HepG2 (cell line): ENCODE results near the gene PREX1. TPM values are rescaled to one million over a fixed set of nuclear protein-coding genes. Genes with fewer than 3 reads are reported as not detected.

Experiments
- FIP1L1 ChIP-seq: fragments of 200-400 bp; formaldehyde crosslinking; IDR thresholded peaks from 2 replicates; pipeline ENCODE4 v1.6.1; 2018; ENCODE audit warnings: low read depth, mild to moderate bottlenecking, low read length, moderate library complexity, borderline replicate concordance; ENCODE audit not compliant: insufficient read depth
- RERE ChIP-seq: IDR thresholded peaks from 2 replicates; pipeline ENCODE4 v1.6.1; 2016; ENCODE audit warnings: low read depth, missing genetic modification reagents, missing compliant biosample characterization
- STAT6 ChIP-seq: sonication (generic); formaldehyde crosslinking; IDR thresholded peaks from 2 replicates; pipeline ENCODE4 v1.4.0; 2020; ENCODE audit warnings: missing genetic modification reagents, mild to moderate bottlenecking, borderline replicate concordance
- TOE1 ChIP-seq: sonication (generic); formaldehyde crosslinking; IDR thresholded peaks from 2 replicates; pipeline ENCODE4 v1.4.0; 2020; ENCODE audit warnings: mild to moderate bottlenecking, missing genetic modification reagents
- ZFP82 ChIP-seq: sonication (generic); formaldehyde crosslinking; IDR thresholded peaks from 2 replicates; pipeline ENCODE4 v1.5.1; 2020; ENCODE audit warnings: mild to moderate bottlenecking, missing genetic modification reagents, borderline replicate concordance
- polyA plus RNA-seq, 8 experiments: library from polyadenylated mRNA; depleted of rRNA in 3 of 8; stranded (reverse) in 7 of 8; unstranded in 1 of 8; fragments of >200 nt; fragmentation: Illumina TruSeq in 4 of 8; extraction: Trizol in 4 of 8; gene quantifications; 2 replicates each; pipeline versions ENCODE4 v1.2.1 to v1.2.3, GENCODE V29; 2011 to 2016; ENCODE audit warnings: low read depth in 4 of 8, missing spikeins in 1 of 8, mixed read lengths in 1 of 8; ENCODE audit not compliant: insufficient read depth in 1 of 8
- total RNA-seq, 5 experiments: library from RNA; depleted of rRNA; stranded (reverse); fragments of >200 nt; fragmentation: Illumina TruSeq; extraction: Trizol; gene quantifications; 2 replicates each; pipeline ENCODE4 v1.2.3, GENCODE V29; 2016; ENCODE audit warnings: low read depth in 1 of 5

PREX1 gene
- total and polyA plus RNA-seq, 2 of the 13 experiments (the other 11 are each of a cell fraction or from before 2014, with no cell fraction given), result 0.02 to 0.04 TPM

- no peak for TF ChIP-seq RERE (CRISPR knock-in tag)
- no peak for TF ChIP-seq STAT6
- TF ChIP-seq FIP1L1, result no peak
- TF ChIP-seq ZFP82, result no peak
- TF ChIP-seq TOE1 (CRISPR knock-in tag), result no peak
Measured at GRCh38 chr20:48794360-48794759, 33.4 kb downstream of the PREX1 start (continued).
